Islet precursor cell (in vitro differentiated cells): ENCODE data around the gene CASTOR1.

Experiments
- DNase-seq: peaks from one replicate; pipeline ENCODE4 v3.0.0-alpha.2; 2018

Gene CASTOR1

GRCh38 chr22:30243661-30244060 is 45.6 kb downstream of the CASTOR1 start:
- no peak for DNase-seq

GRCh38 chr22:30241576-30242371 is 47.5 kb downstream of the CASTOR1 start:
- DNase-seq = no peak

GRCh38 chr22:30240541-30241417 is 48.5 kb downstream of the CASTOR1 start:
- no peak for DNase-seq

GRCh38 chr22:30239488-30240405 is 49.6 kb downstream of the CASTOR1 start:
- DNase-seq = no peak

- DNase-seq = peak; percentile 75
These were observed 50.4 kb downstream of the CASTOR1 start for GRCh38 chr22:30238661-30239487.

GRCh38 chr22:30238136-30238535 is 51.2 kb downstream of the CASTOR1 start:
- no peak for DNase-seq

- DNase-seq = no peak
These were observed 52.4 kb downstream of the CASTOR1 start for GRCh38 chr22:30236875-30237274.

- DNase-seq = peak; percentile 92
These were observed 53.6 kb downstream of the CASTOR1 start for GRCh38 chr22:30235687-30236170.
